SK-N-MC (cell line): ENCODE results near the gene MRGPRE.

Source experiments
- EZH2 ChIP-seq: fragments of 200-600 bp; sonication (generic); IDR thresholded peaks from one replicate; pipeline ENCODE4 v1.6.1; 2017; ENCODE audit warnings: antibody characterized with exemption
- FOXP2 ChIP-seq: optimal IDR thresholded peaks from 2 replicates; pipeline ENCODE3; 2011; ENCODE audit warnings: mild to moderate bottlenecking, moderate library complexity; ENCODE audit not compliant: insufficient read depth; ENCODE audit errors: extremely low read length, control extremely low read depth
- POLR2AphosphoS5 ChIP-seq: IDR thresholded peaks from 2 replicates; pipeline ENCODE4 v1.6.1; 2012; ENCODE audit warnings: mild to moderate bottlenecking, low read depth, low read length, borderline replicate concordance

GRCh38 chr11:3208272-3208671 lies 23.9 kb downstream of the MRGPRE start:
- no peak for TF ChIP-seq POLR2AphosphoS5
- TF ChIP-seq EZH2 = no peak
- no peak for TF ChIP-seq FOXP2
